Fibroblast of gingiva (primary cell): ENCODE data around the gene ARIH2.
"Not testable (repeated sequence)": the region's sequence is repeated elsewhere in the genome, so short reads cannot be mapped to it uniquely, and the experiment has no call there.

Experiments used
- DNase-seq: peaks from one replicate; pipeline ENCODE4 v3.0.0-alpha.2; 2011; ENCODE audit warnings: low read depth

Gene ARIH2

DNA sequence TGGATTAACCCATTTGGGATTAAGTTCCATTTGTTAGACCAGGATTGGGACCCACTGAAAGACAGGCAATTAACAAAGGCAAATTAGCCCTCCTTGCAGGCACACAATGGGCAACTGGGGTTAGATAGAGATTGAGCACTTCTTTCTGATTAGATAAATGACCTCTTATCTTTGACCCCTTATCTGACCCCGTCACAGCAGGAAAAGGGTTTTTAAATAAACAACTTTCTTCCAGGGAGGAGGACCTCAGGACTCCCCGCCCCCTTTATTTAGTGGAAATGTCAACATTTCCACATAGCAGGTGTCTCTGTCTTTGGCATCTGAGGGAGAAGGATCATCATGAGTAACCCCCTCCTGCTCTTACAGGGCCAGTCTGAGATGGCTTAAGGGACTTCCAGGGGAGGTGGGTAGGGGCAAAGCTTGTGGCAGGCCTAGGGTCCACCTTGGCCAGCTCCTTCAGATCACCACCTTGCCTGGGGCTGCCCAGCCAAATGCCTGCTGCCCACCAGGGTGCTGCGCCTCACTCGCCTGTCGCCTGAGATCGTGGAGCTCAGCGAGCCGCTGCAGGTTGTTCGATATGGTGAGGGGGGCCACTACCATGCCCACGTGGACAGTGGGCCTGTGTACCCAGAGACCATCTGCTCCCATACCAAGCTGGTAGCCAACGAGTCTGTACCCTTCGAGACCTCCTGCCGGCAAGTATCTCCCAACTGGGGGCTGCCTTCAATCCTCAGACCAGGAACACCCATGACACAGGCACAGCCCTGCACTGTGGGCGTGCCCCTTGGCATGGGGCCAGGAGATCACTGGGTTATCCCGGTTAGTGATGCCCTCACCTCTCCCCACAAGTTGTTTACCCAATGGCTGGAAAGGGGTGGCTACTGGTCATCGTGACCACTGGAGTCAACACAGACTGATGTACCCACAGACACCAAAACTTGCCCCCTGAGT is 86.0 kb downstream of the ARIH2 start:
- no peak for DNase-seq

DNA sequence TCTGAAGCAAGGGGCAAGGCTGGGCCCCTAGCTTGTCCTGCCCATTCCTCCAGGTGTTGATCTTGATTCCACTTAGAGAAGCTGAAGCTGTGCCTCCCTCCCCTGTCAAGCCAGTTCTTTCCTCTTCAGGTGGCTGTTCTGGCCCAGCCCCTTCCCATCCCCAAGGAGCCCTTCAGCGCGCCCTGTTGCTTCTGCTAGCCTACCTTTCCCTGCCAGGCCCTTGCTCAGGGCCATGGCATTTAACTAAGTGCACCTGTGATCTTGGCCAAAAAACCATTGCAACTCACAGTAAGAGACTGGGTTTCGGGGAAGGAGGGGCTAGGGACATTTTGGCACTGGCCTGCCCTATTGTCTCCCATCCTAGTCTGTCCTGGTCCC is 86.7 kb downstream of the ARIH2 start:
- DNase-seq: no peak

DNA sequence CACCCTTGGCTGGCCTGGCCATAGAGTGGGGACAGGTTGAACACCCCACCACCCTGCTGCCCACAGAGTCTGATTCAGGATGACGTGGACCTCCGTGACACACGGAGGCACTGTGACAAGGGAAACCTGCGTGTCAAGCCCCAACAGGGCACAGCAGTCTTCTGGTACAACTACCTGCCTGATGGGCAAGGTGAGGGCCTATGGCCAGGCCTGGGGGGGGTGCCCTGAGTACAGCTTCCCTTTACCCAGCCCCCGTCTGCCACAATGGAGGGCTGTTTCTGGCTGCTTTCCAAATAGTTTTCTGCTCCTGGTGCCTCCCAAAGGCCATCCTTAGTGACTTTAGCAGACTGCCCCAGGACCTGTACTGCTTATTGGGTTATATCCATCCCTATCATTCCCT is 87.4 kb downstream of the ARIH2 start:
- DNase-seq: no peak

DNA sequence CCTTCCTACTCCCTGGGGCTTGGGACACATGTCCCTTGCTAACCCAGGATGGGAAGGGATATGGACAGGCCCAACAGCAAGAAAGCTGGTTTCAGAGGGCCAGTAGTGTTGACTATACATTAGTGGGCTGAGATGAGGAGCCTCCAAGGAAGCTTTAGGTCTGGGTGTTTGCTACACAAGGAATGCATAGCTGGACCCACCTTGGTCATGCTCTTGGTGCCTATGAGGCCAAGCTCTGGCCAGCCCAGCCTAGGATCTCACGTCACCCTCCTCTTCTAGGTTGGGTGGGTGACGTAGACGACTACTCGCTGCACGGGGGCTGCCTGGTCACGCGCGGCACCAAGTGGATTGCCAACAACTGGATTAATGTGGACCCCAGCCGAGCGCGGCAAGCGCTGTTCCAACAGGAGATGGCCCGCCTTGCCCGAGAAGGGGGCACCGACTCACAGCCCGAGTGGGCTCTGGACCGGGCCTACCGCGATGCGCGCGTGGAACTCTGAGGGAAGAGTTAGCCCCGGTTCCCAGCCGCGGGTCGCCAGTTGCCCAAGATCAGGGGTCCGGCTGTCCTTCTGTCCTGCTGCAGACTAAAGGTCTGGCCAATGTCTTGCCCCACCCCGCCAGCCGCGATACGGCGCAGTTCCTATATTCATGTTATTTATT is 87.9 kb downstream of the ARIH2 start:
- DNase-seq: peak; percentile 50

DNA sequence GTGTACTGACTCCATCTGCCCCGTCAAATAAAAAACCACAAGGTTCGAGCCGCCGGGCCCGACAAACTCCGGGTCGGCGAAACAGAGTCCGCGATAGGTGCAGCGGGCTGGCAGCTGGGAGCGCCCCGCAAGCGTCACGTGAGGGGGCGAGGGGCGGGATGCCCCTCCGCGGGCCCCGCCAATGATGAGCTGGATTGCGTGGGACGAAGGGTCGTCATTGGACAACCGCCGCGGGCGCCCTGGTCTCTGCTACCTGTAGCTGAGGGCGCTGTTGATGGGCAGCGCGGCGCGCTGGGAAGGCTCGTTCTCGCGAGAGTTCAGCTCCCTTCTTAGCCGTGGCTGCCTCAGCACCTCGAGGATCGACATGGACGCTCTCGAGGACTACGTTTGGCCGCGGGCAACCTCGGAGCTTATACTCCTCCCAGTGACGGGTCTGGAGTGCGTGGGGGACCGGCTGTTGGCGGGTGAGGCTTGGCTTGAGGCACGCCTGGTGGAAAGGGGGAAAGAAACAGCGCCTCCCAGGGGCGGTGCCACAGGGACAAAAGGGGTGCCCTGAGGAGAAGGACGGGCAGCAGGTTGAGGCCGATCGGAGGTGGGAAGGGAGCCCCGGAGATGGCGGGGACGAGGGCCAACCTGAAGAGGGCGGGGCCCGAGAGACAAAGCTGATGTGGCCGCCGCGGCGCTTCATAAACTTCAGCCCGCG is 88.6 kb downstream of the ARIH2 start, which contains the start of gene WDR6:
TSS of gene WDR6 (plus strand) at position 324 of the 703 bp plus-strand sequence. CDS start at position 365, 41 bp downstream.
- peak; percentile 97 for DNase-seq

DNA sequence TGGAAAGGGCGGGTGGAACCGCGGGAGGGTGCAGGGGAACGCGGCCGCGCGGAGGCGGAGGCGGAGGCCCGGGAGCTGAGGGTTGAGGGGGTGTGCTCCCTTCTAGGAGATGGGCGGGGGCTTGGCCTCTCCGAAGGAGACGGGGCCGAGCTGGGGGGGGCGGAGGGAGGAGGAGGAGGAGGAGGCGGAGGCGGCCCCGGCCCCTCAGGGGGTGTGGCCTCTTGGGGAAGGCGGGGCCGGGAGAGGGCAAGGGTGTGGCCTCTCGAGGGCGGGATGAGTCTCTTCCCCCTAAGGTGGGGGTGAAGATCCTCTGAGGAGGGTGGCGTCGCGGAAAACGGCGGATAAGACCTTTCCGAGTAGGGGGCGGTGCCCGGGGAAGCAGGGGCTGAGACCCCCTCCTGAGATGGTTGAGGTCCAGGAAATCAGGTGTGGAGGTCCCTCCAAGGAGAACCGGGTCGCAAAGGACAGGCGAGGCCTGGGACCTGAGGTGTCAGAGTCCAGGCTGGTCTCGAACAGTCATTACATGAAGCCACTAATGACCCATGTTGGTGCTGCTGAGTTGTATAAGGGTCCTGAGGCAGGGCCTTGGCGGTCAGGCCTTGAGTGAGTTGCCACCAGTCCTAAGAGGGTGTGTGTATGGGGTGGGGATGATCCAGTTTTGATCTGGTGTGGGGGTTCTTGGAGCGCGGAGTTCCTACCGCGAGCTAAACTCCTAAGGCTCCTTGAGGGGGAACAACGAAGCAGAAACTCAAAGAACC is 89.3 kb downstream of the ARIH2 start:
- DNase-seq: peak; percentile 92

DNA sequence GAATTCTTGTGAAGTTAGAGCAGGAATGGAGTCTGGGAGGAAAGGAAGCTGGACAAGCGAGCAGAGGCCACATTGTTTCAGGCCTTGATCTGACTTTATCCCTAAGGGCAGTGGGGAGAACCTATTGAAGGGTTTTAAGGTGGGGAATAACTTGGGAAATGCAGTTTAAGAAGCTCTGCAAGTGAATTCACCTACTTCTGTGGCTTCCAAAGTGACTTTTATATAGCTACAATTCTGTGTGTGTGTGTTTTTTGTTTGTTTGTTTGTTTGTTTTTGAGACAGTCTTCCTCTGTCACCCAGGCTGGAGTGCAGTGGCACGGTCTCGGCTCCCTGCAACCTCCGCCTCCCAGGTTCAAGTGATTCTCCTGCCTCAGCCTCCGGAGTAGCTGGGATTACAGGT is 90.0 kb downstream of the ARIH2 start:
- DNase-seq: not testable (repeated sequence)

DNA sequence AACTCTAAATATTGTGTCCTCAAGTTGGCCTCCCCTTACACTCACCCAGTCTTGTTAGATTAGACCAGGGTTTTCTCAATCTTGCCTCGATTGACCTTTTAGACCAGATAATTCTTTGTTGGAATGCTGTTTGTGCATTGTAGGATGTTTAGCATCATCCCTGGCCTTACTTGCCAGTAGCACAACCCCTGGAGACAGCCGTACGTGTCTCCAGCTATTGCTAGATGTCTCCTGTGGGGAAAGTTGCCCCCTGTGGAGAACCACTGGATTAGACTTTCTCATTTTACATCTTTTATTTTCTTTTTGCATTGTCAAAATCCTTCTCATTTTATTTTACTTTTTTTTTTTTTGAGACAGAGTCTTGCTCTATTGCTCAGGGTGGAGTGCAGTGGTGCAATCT is 90.8 kb downstream of the ARIH2 start:
- DNase-seq: no peak

DNA sequence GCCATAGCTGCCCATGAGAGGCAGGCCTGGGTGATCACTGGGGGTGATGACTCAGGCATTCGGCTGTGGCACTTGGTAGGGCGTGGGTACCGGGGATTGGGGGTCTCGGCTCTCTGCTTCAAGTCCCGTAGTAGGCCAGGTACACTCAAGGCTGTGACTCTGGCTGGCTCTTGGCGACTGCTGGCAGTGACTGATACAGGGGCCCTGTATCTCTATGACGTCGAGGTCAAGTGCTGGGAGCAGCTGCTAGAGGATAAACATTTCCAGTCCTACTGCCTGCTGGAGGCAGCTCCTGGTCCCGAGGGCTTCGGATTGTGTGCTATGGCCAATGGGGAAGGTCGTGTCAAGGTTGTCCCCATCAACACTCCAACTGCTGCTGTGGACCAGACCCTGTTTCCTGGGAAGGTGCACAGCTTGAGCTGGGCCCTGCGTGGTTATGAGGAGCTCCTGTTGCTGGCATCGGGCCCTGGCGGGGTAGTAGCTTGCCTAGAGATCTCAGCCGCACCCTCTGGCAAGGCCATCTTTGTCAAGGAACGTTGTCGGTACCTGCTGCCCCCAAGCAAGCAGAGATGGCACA is 93.9 kb downstream of the ARIH2 start:
- no peak for DNase-seq

DNA sequence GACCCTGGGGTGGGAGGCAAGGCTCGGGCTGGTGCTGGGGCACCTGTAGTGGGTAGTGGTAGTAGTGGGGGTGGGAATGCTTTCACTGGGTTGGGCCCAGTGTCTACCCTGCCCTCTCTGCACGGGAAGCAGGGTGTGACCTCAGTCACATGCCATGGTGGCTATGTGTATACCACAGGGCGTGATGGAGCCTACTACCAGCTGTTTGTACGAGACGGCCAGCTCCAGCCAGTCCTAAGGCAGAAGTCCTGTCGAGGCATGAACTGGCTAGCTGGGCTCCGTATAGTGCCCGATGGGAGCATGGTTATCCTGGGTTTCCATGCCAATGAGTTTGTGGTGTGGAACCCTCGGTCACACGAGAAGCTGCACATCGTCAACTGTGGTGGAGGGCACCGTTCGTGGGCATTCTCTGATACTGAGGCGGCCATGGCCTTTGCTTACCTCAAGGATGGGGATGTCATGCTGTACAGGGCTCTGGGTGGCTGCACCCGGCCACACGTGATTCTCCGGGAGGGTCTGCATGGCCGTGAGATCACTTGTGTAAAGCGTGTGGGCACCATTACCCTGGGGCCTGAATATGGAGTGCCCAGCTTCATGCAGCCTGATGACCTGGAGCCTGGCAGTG is 94.6 kb downstream of the ARIH2 start:
- no peak for DNase-seq

DNA sequence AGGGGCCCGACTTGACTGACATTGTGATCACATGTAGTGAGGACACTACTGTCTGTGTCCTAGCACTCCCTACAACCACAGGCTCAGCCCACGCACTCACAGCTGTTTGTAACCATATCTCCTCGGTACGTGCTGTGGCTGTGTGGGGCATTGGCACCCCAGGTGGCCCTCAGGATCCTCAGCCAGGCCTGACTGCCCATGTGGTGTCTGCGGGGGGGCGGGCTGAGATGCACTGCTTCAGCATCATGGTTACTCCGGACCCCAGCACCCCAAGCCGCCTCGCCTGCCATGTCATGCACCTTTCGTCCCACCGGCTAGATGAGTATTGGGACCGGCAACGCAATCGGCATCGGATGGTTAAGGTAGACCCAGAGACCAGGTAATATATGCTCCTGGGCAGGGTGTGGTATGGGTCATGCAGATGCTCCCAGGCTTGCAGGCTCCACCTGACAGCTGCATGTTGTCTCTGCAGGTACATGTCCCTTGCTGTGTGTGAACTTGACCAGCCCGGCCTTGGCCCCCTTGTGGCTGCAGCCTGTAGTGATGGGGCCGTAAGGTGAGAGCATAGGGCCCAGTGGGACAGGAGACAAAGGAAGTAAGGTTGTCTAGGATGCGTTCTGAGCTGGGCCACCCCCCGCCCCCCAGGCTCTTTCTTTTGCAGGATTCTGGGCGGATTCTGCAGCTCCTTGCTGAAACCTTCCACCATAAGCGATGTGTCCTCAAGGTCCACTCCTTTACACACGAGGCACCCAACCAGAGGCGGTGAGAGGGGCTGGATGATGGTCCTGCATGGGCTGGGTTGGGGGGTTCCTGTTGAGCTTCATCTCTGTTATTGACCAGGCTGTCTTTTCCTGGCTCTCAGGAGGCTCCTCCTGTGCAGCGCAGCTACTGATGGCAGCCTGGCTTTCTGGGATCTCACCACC is 95.4 kb downstream of the ARIH2 start:
- DNase-seq: no peak

DNA sequence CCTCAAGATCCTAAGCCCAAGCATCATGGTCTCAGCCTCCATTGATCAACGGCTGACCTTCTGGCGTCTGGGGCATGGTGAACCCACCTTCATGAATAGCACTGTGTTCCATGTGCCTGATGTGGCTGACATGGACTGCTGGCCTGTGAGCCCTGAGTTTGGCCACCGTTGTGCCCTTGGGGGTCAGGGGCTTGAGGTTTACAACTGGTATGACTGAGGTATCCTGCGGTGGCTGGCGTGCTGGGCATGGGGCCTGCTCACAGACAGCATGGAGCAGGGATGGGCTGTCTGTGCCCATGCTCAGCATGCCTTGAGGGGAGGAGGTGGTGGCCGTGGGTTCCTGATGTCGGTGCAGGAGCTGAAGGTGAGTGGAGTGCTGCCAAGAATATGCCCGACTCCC is 96.4 kb downstream of the ARIH2 start:
- no peak for DNase-seq

DNA sequence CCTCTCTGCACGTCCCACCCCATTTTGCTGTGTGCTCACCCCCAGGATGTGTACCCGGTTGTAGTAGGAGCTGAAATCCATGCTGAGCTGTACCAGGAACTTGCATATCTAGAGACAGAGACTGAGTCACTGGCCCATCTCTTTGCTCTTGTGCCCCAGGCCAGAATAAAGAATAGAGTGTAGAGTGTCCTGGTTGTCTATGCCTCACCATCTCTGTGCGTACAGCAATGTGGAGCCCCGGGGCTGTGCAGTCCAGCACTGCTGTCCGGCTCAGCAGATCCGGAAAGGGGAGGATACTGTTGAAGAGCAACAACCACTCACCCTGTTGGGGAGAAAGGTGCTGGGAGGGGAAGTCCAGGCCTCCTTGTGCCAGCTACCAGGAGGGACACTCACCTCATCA is 97.1 kb downstream of the ARIH2 start:
- no peak for DNase-seq

DNA sequence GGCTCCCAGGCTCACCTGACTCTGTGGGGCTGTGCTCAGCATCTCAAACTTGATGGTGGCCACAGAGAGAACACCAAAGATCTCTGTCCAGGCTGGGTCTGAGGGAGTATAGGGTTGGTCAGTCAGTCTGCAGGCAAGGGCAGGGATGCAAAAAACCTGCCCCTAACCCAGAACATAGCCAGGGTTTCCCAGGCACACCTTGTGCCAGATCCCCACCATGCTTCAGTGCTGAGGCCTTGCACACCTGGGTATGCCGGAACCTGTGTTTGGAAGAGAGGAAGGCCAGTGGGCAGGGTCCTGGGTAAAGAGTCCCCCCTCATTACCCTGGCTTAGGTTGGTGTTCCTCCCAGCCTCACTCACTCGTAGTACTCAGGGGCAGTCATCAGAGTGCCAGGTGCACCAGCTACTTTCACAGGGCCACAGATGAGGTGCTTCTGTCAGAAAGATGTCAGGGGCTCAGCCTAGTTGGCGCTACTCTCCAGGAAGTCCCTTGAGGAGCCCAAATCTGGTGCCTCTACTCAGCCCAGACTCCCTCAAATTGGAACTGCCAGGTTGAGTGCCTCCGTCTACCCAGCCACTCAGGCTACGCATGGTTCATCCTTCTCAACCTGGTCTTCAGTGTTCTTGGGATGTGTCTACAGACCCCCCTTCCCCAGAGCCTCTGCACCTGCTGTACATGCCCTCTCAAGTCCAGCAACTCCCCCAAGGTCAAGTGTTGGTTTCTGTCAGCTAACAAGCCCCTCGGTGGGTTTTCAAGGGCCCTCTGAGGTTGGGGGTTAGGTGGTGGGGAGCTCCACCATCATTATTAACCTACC is 98.0 kb downstream of the ARIH2 start:
- no peak for DNase-seq

DNA sequence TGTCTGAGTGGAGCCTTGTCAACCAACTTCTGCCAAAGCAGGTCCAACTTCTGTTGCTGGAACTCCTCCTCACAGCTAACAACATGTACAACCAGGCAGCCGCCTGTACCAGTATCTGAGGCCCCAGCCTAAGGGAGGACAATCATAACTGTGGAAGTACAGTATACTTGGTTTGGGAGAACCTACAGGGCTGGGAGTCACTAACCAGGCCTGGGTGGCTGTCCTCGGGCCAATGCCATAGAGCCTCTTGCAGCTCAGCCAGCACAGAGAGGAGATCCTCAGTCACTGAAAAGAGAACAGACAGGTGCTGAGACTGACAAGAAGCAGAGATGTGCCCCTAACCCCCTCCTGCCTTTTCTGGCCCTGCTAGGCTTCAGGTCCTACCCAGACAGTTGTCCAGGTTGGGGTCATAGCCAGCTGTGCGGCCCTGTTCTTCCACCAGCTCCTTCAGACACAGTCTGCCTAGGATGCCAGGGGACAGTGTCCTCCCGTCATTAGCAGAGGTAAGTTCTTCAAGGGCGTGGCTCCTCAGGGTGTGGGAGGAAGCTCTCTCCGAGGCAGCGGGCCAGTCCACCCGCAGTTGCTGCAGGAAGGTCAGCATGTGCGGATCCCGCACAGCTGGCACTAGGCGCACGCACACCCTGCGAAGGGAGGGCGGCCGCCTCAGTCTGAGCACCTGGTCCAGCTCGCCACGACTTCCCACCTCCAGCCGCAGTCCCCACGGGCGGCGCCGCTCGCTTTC is 98.8 kb downstream of the ARIH2 start:
- DNase-seq: no peak

DNA sequence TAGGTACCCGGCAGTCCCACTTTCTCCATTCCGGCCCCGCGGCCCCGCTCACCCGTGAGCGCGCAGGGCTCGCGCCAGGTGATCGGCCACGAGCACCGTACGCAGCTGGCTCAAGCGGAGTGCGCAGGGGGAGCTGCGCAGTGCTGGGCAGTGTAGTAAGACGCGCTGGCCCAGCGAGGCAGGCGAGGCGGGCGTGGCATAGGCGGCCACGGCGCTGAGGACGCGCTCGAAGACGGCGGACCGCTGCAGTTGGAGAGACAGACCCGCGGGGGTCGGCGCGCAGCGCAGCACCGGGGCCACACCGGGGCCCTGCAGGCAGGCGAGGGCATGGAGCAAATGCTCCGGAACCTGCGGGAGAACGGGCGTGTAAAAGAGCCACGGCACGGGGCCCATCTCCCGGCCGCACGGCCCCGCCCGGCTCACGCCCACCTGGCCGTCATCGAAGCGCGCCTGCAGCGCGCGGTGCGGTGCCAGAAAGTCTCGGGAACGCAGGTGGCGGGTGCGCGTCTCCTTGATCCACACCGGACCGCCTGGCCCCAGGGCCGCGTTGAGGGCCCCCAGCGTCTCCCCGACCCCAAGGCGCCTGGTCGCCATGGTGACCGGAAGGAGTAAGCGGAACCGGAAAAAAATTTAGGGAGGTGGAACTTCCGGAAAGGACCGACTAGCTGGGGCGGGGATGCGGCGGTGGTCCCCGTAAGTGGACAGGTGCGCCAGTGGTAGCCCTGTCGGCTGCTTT is 99.5 kb downstream of the ARIH2 start, which contains the start of gene DALRD3:
TSS of gene DALRD3 (minus strand) at position 610 of the 736 bp plus-strand sequence. CDS start at position 594, 16 bp downstream.
- peak; percentile 54 for DNase-seq

DNA sequence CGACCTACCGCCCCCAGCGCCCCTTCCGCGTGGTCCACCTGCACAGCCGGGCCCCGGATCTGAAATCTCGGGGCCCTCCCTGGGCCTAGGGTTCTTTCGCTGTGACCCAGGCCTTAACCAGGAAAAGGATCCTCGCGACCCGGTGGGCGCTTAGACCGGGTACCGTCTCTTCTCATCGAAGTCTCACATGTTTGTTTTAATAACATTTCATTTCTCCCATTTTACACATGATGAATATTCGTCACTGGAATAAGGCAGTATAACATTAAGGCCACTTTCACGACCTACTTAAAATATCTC is 100.0 kb downstream of the ARIH2 start:
- no peak for DNase-seq

DNA sequence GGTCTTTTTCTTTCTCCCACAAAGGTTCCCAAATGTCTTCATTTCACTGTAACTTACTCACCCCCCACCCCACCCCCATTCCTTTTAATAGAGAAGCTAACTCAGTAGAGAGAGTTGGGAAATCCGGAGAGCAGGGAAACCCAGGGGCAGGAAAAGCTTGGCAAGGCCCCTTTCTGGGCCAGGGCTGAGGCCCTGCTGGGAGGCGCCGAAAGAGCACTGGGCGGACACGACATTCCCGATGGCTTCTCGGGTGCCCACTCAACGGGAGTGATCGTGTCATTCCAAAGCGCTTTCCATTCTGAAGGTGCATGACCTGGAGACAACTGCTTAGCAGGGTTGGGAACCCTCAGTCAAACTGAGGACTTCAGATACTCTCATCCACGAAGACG is 101.3 kb downstream of the ARIH2 start:
- peak; percentile 34 for DNase-seq
